Vagina (tissue), 2 donors: ENCODE measurements around the gene ZBTB5. TPM values are rescaled to one million over a fixed set of nuclear protein-coding genes. Genes with fewer than 3 reads are reported as not detected.

ENCODE experiments used
- DNase-seq, 2 donors: peaks; one replicate each; pipeline ENCODE4 v3.0.0-alpha.2; 2017; ENCODE audit errors: extremely low spot score in 2 of 2
- H3K27ac ChIP-seq: fragments of 200-600 bp; sonication (generic); one replicate; pipeline ENCODE4 v1.5.1; 2019
- H3K27me3 ChIP-seq: fragments of 200-600 bp; sonication (generic); one replicate; pipeline ENCODE4 v1.5.1; 2019
- H3K36me3 ChIP-seq, 2 donors: fragments of 200-600 bp; sonication (generic); one replicate each; pipeline ENCODE4 v1.5.1; 2017 to 2019
- H3K4me1 ChIP-seq: fragments of 200-600 bp; sonication (generic); one replicate; pipeline ENCODE4 v1.5.1; 2019
- H3K4me3 ChIP-seq, 2 donors: fragments of 200-600 bp; sonication (generic); 1 replicate in 1 of 2; 2 replicates in 1 of 2; pipeline ENCODE4 v1.5.1; 2016 to 2019
- H3K9me3 ChIP-seq: fragments of 200-600 bp; sonication (generic); one replicate; pipeline ENCODE4 v1.5.1; 2019
- POLR2A ChIP-seq, 2 donors: fragments of 450-650 bp; IDR thresholded peaks; one replicate each; pipeline ENCODE4 v1.6.1; 2017; ENCODE audit warnings: antibody characterized with exemption in 2 of 2, mild to moderate bottlenecking in 2 of 2, moderate library complexity in 2 of 2
- POLR2AphosphoS5 ChIP-seq, 2 donors: sonication (generic); formaldehyde crosslinking; IDR thresholded peaks; one replicate each; pipeline ENCODE4 v1.9.0; 2017; ENCODE audit warnings: antibody characterized with exemption in 2 of 2, mild to moderate bottlenecking in 2 of 2, low read depth in 1 of 2; ENCODE audit not compliant: insufficient read depth in 1 of 2
- intact Hi-C: fragments of 100-400 bp; cut with DNase I; formaldehyde crosslinking; loops from one replicate; pipeline ENCODE4 v1.15.1; 2023
- total RNA-seq: library from RNA; depleted of rRNA; stranded (reverse); fragments of >200 nt; gene quantifications from one replicate; pipeline ENCODE4 v1.2.3, GENCODE V29; 2016
- TF ChIP-seq, protein P1 (sequence below), 3 experiments: fragments of 450-650 bp in 2 of 3; fragments of 200-600 bp in 1 of 3; sonication (generic) in 1 of 3; IDR thresholded peaks; one replicate each; pipeline ENCODE4 v1.5.1; 2017 to 2019; ENCODE audit warnings: antibody characterized with exemption in 3 of 3, mild to moderate bottlenecking in 2 of 3, moderate library complexity in 2 of 3

Gene ZBTB5
- total RNA-seq, 1 donor from 2014 or later: 17.9 TPM

- no peak for TF ChIP-seq POLR2A (IDR thresholded peaks at IDR 0.05)
- no peak for TF ChIP-seq POLR2AphosphoS5 (IDR thresholded peaks at IDR 0.05; ENCODE audit: insufficient read depth in 1 of 2, low read depth in 1 of 2)
- TF ChIP-seq, protein P1, sequence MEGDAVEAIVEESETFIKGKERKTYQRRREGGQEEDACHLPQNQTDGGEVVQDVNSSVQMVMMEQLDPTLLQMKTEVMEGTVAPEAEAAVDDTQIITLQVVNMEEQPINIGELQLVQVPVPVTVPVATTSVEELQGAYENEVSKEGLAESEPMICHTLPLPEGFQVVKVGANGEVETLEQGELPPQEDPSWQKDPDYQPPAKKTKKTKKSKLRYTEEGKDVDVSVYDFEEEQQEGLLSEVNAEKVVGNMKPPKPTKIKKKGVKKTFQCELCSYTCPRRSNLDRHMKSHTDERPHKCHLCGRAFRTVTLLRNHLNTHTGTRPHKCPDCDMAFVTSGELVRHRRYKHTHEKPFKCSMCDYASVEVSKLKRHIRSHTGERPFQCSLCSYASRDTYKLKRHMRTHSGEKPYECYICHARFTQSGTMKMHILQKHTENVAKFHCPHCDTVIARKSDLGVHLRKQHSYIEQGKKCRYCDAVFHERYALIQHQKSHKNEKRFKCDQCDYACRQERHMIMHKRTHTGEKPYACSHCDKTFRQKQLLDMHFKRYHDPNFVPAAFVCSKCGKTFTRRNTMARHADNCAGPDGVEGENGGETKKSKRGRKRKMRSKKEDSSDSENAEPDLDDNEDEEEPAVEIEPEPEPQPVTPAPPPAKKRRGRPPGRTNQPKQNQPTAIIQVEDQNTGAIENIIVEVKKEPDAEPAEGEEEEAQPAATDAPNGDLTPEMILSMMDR (IDR thresholded peaks at IDR 0.05): no peak
- H3K4me3 ChIP-seq: no peak overlapping the region
- peaks cover 0 to 17% of the 10 kb centered on the region in 2 donors for H3K36me3 ChIP-seq
Observed at GRCh38 chr9:37507566-37508134, 42.4 kb upstream of the ZBTB5 start.

DNA sequence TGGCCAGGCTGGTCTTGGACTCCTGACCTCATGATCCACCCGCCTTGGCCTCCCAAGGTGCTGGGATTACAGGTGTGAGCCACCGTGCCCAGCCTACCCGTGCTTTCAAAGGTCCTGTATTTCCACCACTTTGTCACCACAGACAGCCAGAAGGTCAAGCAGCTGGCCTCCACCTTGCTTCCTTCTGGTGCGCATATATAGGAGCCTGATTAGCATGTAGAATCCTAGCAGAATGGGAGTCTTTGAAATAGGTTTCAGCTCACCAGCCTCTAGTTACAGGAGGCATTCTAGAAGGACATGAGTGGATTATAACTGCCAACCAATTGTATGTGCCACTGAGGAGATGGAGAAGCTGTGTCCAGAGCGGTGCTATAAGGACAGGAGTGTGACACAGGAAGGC is 39.4 kb upstream of the ZBTB5 start:
- intact Hi-C loops: no loop called here
- no peak for DNase-seq
- Histone ChIP-seq H3K27ac (no peak overlapping the region), H3K4me1 (no peaks in the 10 kb centered on the region), H3K9me3 (no peaks in the 10 kb centered on the region), H3K27me3 (no peaks in the 10 kb centered on the region), H3K4me3 (no peak overlapping the region), H3K36me3 (peaks cover 0 to 44% of the 10 kb centered on the region in 2 donors)
- no peak for TF ChIP-seq POLR2A (IDR thresholded peaks at IDR 0.05)
- no peak for TF ChIP-seq POLR2AphosphoS5 (IDR thresholded peaks at IDR 0.05; ENCODE audit: insufficient read depth in 1 of 2, low read depth in 1 of 2)
- TF ChIP-seq, protein P1 (IDR thresholded peaks at IDR 0.05): no peak

More at GRCh38 chr9:37507566-37508134, 42.4 kb upstream of the ZBTB5 start:
- DNase-seq: no peak
- Histone ChIP-seq H3K4me1 (no peaks in the 10 kb centered on the region), H3K9me3 (no peaks in the 10 kb centered on the region), H3K27me3 (no peaks in the 10 kb centered on the region), H3K27ac (no peak overlapping the region)
- intact Hi-C loops: no loop called here

DNA sequence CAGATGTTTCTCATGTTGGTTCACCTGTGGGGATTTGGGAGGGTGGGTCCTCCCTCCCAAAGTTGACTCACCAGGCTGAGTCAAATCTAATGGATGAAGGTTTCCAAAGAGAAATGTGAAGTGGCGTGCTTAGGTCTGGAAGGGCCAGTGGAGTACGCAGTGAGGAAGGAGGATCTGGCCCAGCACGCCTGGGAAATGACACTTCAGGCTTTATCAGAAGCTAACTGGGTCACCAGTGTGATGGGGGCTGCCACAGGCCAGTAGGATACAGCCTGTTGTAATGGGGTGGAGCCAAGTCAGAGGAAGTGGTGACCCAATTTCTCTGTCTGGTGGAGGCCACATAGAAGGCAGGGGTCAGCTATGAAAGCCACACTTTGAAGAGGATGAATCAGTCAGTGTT is 38.5 kb upstream of the ZBTB5 start:
- Histone ChIP-seq H3K36me3 (peaks cover 5 to 48% of the 10 kb centered on the region in 2 donors), H3K4me3 (no peak overlapping the region), H3K4me1 (no peaks in the 10 kb centered on the region), H3K27ac (no peak overlapping the region), H3K27me3 (no peaks in the 10 kb centered on the region), H3K9me3 (no peaks in the 10 kb centered on the region)
- intact Hi-C loops: no loop called here
- TF ChIP-seq, protein P1 (IDR thresholded peaks at IDR 0.05): no peak
- no peak for TF ChIP-seq POLR2AphosphoS5 (IDR thresholded peaks at IDR 0.05; ENCODE audit: insufficient read depth in 1 of 2, low read depth in 1 of 2)
- TF ChIP-seq POLR2A (IDR thresholded peaks at IDR 0.05): no peak
- DNase-seq: no peak

DNA sequence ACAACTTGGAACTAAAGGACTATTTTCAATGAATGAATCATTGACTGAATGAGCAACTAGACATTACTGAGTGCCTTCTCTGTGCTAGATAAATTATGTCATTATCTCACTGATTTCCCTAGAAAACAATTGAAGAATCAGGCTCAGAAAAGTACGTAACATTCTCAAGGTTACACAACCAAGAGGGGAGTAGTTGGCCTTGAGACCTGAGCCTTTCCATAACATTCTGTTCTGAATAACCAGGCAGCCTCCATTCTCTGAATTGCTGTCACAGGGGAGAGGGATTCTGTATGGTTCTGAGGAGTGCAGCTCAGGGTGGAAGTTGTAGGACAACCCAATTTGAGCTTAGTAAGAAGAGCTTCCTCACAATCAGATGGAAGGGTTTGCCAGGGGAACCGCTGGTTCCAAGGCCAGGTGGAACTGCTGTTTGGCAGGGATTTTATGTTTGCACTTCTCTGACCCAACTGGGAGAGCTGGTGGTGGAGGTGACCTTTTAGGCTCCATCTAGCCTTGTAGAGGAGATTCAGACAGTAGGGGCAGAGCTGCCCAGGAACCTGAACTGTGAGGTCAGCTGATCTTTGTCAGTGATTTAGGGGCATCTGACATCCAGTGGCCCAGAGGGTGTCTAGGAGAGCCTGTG is 36.8 kb upstream of the ZBTB5 start:
- no peak for TF ChIP-seq POLR2AphosphoS5 (IDR thresholded peaks at IDR 0.05; ENCODE audit: insufficient read depth in 1 of 2, low read depth in 1 of 2)
- TF ChIP-seq POLR2A (IDR thresholded peaks at IDR 0.05): no peak
- TF ChIP-seq, protein P1 (IDR thresholded peaks at IDR 0.05): no peak
- H3K4me1 ChIP-seq: no peaks in the 10 kb centered on the region
- H3K36me3 ChIP-seq: peaks cover 5 to 64% of the 10 kb centered on the region in 2 donors
- intact Hi-C loops: no loop called here
- H3K4me3 ChIP-seq: no peak overlapping the region
- no peaks in the 10 kb centered on the region for H3K9me3 ChIP-seq
- no peak for DNase-seq
- H3K27ac ChIP-seq: no peak overlapping the region
- H3K27me3 ChIP-seq: no peaks in the 10 kb centered on the region

DNA sequence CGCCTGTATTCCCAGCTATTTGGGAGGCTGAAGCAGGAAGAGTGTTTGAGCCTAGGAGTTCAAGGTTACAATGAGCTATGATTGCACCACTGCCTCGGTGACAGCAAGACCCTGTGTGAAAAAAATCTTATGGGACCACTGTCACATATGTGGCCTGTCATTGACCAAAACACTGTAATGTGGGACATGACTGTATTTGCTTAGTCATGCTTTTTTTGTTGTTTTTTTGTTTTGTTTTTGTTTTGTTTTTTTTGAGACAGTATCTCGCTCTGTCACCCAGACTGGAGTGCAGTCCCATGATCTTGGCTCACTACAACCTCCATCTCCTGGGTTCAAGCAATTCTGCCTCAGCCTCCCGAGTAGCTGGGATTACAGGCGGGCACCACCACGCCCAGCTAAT is 34.0 kb upstream of the ZBTB5 start:
- Histone ChIP-seq H3K27me3 (no peaks in the 10 kb centered on the region), H3K4me1 (no peaks in the 10 kb centered on the region), H3K27ac (no peak overlapping the region), H3K36me3 (peaks cover 5 to 88% of the 10 kb centered on the region in 2 donors), H3K9me3 (no peaks in the 10 kb centered on the region), H3K4me3 (no peak overlapping the region)
- intact Hi-C loops: no loop called here
- no peak for DNase-seq
- TF ChIP-seq, protein P1 (IDR thresholded peaks at IDR 0.05): no peak
- no peak for TF ChIP-seq POLR2AphosphoS5 (IDR thresholded peaks at IDR 0.05; ENCODE audit: insufficient read depth in 1 of 2, low read depth in 1 of 2)
- TF ChIP-seq POLR2A (IDR thresholded peaks at IDR 0.05): no peak
